Rectal smooth muscle tissue (tissue), 1 donor: Measurements from ENCODE around the gene TMEM164.

Experiments
- H3K27ac ChIP-seq: one replicate; pipeline ENCODE4 v1.7.0; 2013; ENCODE audit warnings: low read depth, low read length, inconsistent platforms
- H3K27me3 ChIP-seq: one replicate; pipeline ENCODE4 v1.7.0; 2013; ENCODE audit warnings: low read length; ENCODE audit not compliant: control insufficient read depth, insufficient read depth
- H3K36me3 ChIP-seq: one replicate; pipeline ENCODE4 v1.7.0; 2013; ENCODE audit warnings: low read length; ENCODE audit not compliant: control insufficient read depth, insufficient read depth
- H3K4me1 ChIP-seq: one replicate; pipeline ENCODE4 v1.7.0; 2013; ENCODE audit warnings: low read length; ENCODE audit not compliant: control insufficient read depth, insufficient read depth
- H3K4me3 ChIP-seq: one replicate; pipeline ENCODE4 v1.7.0; 2013; ENCODE audit warnings: low read length
- H3K9ac ChIP-seq: one replicate; pipeline ENCODE4 v1.7.0; 2013; ENCODE audit warnings: low read length

The TMEM164 gene

DNA sequence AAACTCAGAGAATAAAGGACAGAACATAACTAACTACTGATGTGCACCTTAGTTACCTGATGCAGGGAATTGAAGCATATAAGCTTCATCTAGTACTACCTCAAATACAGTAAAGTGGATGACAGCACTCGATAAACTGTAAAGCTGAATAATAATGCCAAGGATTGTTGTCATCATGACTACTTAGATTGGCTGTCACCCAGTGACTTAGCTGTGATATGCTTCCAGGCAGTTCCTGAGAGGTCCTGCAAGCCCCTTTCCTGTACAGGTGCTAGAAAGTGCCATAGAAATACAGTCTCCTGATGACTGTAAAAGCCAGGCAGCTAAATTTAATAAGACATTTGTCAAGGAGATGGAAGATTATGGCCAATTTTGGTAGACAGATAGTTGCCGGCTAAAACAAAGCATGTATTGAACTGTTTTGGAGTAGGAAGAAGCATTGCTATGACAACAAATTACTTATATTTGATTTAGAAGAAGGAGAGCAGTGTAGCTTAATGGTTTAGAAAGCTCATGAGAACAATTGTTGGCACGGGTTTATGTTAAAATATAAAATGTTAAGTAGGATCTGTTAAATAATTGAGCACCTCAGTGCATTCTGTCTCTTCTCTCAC lies 29.7 kb downstream of the TMEM164 start:
- H3K36me3 ChIP-seq: no peaks in the 10 kb centered on the region
- no peak overlapping the region for H3K27ac ChIP-seq
- H3K4me1 ChIP-seq: no peaks in the 10 kb centered on the region
- no peak overlapping the region for H3K9ac ChIP-seq
- H3K27me3 ChIP-seq: no peaks in the 10 kb centered on the region
- no peak overlapping the region for H3K4me3 ChIP-seq

DNA sequence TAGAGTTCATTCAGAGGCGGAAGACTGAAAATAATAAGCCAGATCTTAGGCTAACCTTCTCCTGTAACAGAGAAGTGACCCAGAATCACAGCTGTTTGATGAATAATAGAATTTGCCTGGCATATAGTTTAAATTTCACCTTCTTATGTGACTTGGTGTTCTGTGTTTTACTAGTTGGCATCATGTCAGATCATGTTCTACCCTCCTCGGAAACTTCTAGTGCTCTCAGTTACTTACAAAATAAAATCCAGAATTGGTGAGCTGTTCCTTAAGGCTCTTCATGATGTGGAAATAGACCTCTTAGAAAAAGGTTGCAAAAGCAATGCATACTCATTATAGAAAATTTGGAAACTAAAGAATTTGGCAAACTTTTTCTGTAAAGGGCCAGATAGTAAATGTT lies 31.1 kb downstream of the TMEM164 start:
- Histone ChIP-seq H3K4me3 (no peak overlapping the region), H3K9ac (no peak overlapping the region), H3K27ac (no peak overlapping the region), H3K36me3 (no peaks in the 10 kb centered on the region), H3K27me3 (no peaks in the 10 kb centered on the region), H3K4me1 (no peaks in the 10 kb centered on the region)

DNA sequence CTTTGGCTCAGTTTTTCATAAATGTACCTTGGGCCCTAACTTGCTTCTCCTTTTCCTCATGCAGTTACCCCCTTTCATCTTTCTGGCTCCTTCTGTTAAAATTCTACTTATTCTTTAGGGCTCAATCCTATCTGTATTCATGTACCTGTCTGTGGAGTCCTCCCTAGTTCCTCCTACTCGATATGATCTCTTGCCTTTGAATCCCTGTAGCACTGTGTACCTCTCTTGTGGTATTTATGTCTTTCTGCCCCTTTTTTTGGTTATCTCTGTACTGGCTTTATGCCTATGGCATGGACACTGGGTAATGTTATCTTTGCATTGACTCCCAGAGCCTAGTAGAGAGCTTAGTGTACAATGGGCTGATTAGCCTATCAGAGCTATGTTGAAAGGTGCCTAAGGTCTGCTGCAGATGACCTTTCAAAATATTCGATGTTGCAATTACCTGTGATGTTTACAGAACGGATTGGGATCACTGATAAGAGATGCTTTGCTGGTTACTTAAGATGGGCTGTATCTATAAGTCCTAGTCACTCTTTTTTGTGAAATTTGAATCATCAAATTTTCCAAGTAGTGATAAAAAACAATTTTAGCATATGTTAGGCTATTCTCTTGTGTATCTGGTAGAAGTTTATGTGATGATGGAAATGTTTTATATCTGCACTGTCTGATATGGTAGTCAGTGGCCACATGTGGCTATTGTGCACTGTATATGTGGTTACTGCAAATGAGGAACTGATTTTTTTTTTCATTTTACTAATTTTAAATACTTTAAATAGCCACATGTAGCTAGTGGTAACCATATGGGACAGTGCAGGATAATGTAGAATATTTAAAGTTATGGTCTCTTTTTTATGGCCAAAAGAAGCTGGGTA lies 33.5 kb downstream of the TMEM164 start:
- no peak overlapping the region for H3K9ac ChIP-seq
- H3K27me3 ChIP-seq: no peaks in the 10 kb centered on the region
- H3K27ac ChIP-seq: no peak overlapping the region
- no peaks in the 10 kb centered on the region for H3K36me3 ChIP-seq
- no peak overlapping the region for H3K4me3 ChIP-seq
- H3K4me1 ChIP-seq: no peaks in the 10 kb centered on the region

DNA sequence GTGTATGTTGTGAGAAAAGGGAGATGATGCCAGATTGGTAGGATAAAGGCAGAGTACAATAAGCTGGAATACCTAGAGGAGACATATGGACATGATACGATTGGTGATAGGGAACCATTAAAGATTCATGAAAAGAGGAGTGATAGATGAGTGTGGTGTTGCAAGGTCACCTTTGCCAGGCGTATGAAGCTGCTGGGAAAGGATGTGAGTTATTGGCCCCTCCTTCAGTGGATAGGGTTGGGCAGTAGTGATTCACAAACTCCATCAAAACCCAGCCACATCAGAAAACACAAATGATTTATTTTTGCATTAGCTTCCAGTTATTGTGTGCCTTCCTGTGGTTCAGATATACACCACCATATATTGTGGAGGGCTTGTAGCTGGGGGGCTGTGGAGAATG lies 34.3 kb downstream of the TMEM164 start:
- Histone ChIP-seq H3K27me3 (no peaks in the 10 kb centered on the region), H3K27ac (no peak overlapping the region), H3K9ac (no peak overlapping the region), H3K36me3 (no peaks in the 10 kb centered on the region), H3K4me1 (no peaks in the 10 kb centered on the region), H3K4me3 (no peak overlapping the region)

DNA sequence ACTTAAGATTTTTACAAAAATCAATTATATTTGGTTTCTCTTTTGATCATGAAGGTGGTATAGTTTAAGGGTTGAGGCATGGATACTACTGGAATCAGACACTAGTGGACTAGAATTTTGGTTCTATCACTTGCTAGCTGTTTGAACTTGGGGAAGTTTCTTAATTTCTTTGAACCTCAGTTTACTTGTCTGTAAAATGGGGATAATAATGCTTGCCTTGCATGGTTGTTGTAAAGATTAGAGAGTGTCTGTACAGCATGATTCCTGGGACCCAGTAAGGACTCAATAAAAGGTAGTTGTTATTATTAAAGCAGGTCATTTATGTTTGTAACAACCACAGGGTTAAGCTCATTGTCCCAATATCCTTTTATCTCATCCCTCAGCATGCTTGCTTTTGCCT lies 36.0 kb downstream of the TMEM164 start:
- Histone ChIP-seq H3K4me3 (no peak overlapping the region), H3K27ac (no peak overlapping the region), H3K36me3 (no peaks in the 10 kb centered on the region), H3K27me3 (no peaks in the 10 kb centered on the region), H3K4me1 (no peaks in the 10 kb centered on the region), H3K9ac (no peak overlapping the region)

DNA sequence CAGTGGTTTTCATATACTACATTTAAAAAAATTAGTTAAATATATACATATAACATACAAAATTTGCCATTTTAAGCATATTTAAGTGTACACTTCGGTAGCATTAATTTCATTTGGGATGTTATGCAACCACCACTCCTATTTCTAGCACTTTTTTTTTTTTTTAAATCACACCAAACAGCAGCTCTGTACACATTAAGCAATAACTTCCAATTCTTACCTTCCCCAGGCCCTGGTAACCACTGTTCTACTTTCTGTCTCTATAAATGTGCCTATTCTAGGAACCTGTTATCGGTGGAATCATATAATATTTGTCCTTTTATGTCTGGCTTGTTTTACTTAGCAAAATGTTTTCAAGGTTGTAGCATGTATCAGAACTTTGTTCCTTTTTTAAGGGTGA lies 39.1 kb downstream of the TMEM164 start:
- no peak overlapping the region for H3K9ac ChIP-seq
- no peak overlapping the region for H3K4me3 ChIP-seq
- H3K36me3 ChIP-seq: no peaks in the 10 kb centered on the region
- H3K27ac ChIP-seq: no peak overlapping the region
- H3K27me3 ChIP-seq: no peaks in the 10 kb centered on the region
- H3K4me1 ChIP-seq: no peaks in the 10 kb centered on the region

DNA sequence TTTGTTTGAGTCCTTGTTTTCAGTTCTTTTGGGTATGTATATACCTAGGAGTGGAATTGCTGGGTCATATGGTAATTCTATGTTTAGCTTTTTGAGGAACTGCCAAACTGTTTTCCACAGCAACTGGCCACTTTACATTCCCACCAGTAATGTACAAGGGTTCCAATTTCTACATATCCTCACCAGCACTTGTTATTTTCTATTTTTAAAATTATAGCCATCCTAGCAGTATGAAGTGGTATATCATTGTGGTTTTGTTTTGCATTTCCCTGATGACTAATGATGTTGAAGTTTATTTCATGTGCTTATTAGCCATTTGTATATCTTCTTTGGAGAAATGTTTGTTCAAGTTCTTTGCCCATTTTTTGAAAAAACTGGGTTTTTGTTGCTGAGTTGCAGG lies 39.6 kb downstream of the TMEM164 start:
- Histone ChIP-seq H3K36me3 (no peaks in the 10 kb centered on the region), H3K4me3 (no peak overlapping the region), H3K4me1 (no peaks in the 10 kb centered on the region), H3K27me3 (no peaks in the 10 kb centered on the region), H3K9ac (no peak overlapping the region), H3K27ac (no peak overlapping the region)

DNA sequence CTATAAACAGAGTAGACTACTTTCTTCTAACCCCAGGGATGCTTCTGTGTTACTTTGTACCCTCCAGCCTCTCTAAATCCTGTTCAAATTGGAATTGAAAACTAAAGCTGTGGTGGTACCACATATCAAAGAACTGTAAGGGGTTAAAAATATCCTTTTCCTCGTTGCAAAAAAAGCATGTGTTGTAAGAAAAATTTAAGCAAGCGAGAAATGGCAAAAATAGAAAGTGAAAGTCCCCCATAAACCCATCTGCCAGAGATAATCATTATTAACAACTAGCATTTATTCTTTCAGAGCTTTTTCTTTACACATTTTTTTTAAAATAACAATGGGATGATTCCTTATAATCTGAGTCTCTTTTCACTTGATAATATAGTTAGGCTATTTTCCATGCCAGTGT lies 40.6 kb downstream of the TMEM164 start:
- Histone ChIP-seq H3K4me1 (no peaks in the 10 kb centered on the region), H3K27me3 (no peaks in the 10 kb centered on the region), H3K4me3 (no peak overlapping the region), H3K27ac (no peak overlapping the region), H3K9ac (no peak overlapping the region), H3K36me3 (no peaks in the 10 kb centered on the region)

DNA sequence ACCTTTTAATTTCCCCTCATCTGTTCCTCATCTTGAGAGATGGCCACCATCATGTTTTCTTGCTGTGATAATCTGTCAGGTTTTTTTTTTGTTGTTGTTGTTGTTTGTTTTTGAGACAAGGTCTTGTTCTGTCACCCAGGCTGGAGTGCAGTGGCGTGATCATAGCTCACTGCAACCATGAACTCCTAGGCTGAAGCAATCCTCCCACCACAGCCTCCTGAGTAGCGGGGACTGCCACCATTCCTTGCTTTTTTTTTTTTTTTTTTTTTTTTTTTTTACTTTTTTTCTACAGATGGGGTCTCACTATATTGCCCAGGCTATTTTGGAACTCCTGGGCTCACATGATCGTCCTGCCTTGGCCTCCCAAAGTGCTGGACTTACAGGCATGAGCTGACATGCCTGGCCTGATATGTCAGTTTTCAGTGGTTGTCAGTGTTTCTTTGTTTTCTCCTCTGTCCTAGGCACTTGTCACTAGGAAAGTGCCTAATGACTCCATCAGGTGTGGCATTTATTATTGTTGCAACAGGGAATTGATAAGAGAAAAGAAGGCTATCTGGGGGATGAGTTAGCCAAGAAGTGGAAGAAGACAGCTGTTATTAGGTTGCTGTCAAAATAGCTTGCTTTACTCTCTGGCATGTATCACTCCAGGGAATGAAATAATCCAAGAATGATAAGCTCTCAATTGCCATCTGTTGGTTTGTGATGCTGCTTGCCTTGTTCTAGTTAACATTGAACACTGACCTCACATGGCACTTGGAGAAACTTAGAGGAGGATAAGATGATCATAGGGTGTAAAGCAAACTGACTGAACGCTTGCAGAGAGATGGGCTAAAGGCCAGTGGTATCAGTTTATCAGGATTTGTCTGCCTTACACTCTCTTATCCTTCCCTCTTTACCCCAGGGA lies 41.7 kb downstream of the TMEM164 start:
- Histone ChIP-seq H3K4me3 (no peak overlapping the region), H3K4me1 (no peaks in the 10 kb centered on the region), H3K27me3 (no peaks in the 10 kb centered on the region), H3K36me3 (no peaks in the 10 kb centered on the region), H3K9ac (no peak overlapping the region), H3K27ac (no peak overlapping the region)

DNA sequence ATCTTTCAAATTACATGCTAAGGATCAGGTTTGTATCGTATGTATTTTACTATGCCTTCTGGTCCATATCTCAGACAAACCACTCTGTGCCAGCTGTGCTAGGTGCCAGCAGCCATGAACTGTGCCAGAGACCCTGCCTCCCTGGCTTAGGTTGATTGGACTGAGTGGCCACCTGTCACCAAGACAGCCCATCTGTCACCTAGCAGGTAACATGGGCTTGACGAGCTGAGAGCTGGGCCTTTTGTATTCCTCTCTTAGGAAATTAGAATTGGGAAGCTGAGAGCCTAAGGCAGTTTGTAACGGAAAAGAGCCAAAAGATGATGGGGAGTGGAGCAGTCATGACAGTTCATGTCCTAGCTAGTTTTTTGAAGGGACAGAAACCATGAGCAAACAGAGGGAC lies 42.5 kb downstream of the TMEM164 start:
- H3K27me3 ChIP-seq: no peaks in the 10 kb centered on the region
- no peaks in the 10 kb centered on the region for H3K36me3 ChIP-seq
- no peak overlapping the region for H3K27ac ChIP-seq
- H3K4me3 ChIP-seq: no peak overlapping the region
- H3K4me1 ChIP-seq: no peaks in the 10 kb centered on the region
- H3K9ac ChIP-seq: no peak overlapping the region

DNA sequence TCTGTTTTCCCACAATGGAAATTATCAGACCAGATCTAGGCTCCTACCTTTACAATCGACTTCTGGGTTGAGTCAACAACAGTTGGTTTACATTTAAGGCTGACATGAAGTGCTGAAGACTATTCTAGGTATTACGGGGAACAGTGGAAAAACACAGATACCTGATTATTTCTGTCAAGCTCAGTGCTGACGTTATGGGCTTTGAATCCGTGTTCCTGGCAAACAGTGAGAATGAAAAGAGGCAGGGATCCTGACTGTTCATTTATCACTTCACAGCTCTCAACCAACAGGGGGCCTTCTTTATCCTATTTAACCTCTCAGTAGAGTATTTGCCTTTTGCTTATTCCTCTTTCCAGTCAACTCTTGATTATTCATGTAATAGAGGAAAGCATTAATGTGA lies 43.1 kb downstream of the TMEM164 start:
- H3K4me1 ChIP-seq: no peaks in the 10 kb centered on the region
- H3K9ac ChIP-seq: no peak overlapping the region
- H3K4me3 ChIP-seq: no peak overlapping the region
- H3K36me3 ChIP-seq: no peaks in the 10 kb centered on the region
- no peaks in the 10 kb centered on the region for H3K27me3 ChIP-seq
- no peak overlapping the region for H3K27ac ChIP-seq

DNA sequence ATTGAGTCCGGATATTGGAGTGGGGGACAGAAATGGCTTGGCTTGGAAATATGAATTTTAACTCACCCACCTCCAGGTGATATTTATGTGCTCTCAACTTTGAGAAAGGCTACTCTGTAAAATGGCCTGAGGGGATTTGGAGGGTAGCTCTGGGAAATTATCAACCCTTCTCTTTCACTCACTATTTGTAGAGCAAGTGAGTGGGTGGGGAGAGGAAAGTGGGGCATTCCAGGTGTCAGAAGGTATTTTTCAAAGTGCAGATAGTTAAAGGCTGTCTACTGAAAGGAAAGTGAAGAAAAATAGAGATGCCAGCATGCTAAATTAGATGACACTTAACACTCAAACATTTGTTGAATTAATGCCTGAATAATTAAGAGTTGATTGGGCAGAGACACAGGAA lies 44.1 kb downstream of the TMEM164 start:
- H3K27ac ChIP-seq: no peak overlapping the region
- no peaks in the 10 kb centered on the region for H3K27me3 ChIP-seq
- H3K4me3 ChIP-seq: no peak overlapping the region
- H3K4me1 ChIP-seq: no peaks in the 10 kb centered on the region
- H3K9ac ChIP-seq: no peak overlapping the region
- no peaks in the 10 kb centered on the region for H3K36me3 ChIP-seq
